Peyer's patch (tissue), 4 donors: ENCODE measurements around the gene NOP53.

ENCODE experiments used
- CTCF ChIP-seq, 6 experiments: fragments of 450-650 bp in 4 of 6; fragments of 200-600 bp in 2 of 6; sonication (generic) in 1 of 6; IDR thresholded peaks; one replicate each; pipeline ENCODE4 v1.5.1; 2017 to 2019; ENCODE audit warnings: antibody characterized with exemption in 6 of 6, mild to moderate bottlenecking in 3 of 6, moderate library complexity in 1 of 6
- POLR2A ChIP-seq, 2 donors: fragments of 450-650 bp; IDR thresholded peaks; one replicate each; pipeline ENCODE4 v1.5.1; 2017; ENCODE audit warnings: antibody characterized with exemption in 2 of 2, mild to moderate bottlenecking in 2 of 2, moderate library complexity in 2 of 2

- TF ChIP-seq POLR2A (IDR thresholded peaks at IDR 0.05): no peak
- peak in 2 of 6 experiments; percentile 2 to 9 for TF ChIP-seq CTCF (IDR thresholded peaks at IDR 0.05)
These were observed 11.7 kb downstream of the NOP53 start for GRCh38 chr19:47756953-47757608.
